K562 (cell line): ENCODE data around the gene DST. TPM values are rescaled to one million over a fixed set of nuclear protein-coding genes. Genes with fewer than 3 reads are reported as not detected.

ENCODE experiments used
- ATAC-seq: fragments of 200-7000 bp; cut with Tn5 transposase; 3 replicates; pipeline ENCODE4 v1.9.1; 2020; ENCODE audit warnings: moderate library complexity
- BruUV-seq: library from RNA; stranded (reverse); fragments of 400-500 nt; replicated peaks from 2 replicates; lab custom pipeline; 2021; lab: Mats Ljungman, UMichigan
- CTCF ChIA-PET: fragments of 300-600 bp; formaldehyde crosslinking; extraction: SDS; loops from one replicate; lab custom pipeline; 2021; ENCODE audit warnings: low intra/inter-chr PET ratio; lab: Yijun Ruan, JAX
- POLR2A ChIA-PET: fragments of 300-600, 350-650 bp; sonication (Branson Sonifier 250); formaldehyde crosslinking; extraction: SDS; loops from one replicate; lab custom pipeline; 2021; ENCODE audit warnings: antibody characterized with exemption, inconsistent platforms; lab: Yijun Ruan, JAX
- DNase-seq, 4 experiments: peaks; one replicate each; pipeline versions ENCODE4 v3.0.0 to v3.0.0-alpha.2; 2011 to 2018; ENCODE audit warnings: low spot score in 3 of 4, mixed read lengths in 3 of 4; ENCODE audit errors: extremely low read depth in 1 of 4
- FAIRE-seq: peaks from 2 replicates; lab custom pipeline; 2011; peaks lifted over from hg19 to GRCh38; lab: Jason Lieb, UNC
- H2AFZ ChIP-seq: 2 replicates; pipeline ENCODE4 v1.6.0; 2011; ENCODE audit warnings: low read depth, low read length, control low read depth, inconsistent platforms
- H3K27ac ChIP-seq: fragments of 200-600 bp; 3 replicates; pipeline ENCODE4 v1.8.0; 2011; ENCODE audit warnings: low read depth, mild to moderate bottlenecking, control low read depth, inconsistent platforms, low read length, moderate library complexity, mixed read lengths; ENCODE audit errors: extremely low read depth
- H3K27me3 ChIP-seq, 2 experiments: fragments of 300-600 bp in 1 of 2; 2 replicates in 1 of 2; 3 replicates in 1 of 2; pipeline versions ENCODE4 v1.6.0 to v1.8.0; 2011; ENCODE audit warnings: inconsistent platforms in 2 of 2, low read length in 2 of 2, mild to moderate bottlenecking in 1 of 2, mixed read lengths in 1 of 2, moderate library complexity in 1 of 2; ENCODE audit not compliant: control insufficient read depth in 2 of 2, insufficient read depth in 2 of 2
- H3K36me3 ChIP-seq: fragments of 300-600 bp; 3 replicates; pipeline ENCODE4 v1.8.0; 2011; ENCODE audit warnings: mild to moderate bottlenecking, low read length, inconsistent platforms; ENCODE audit not compliant: control insufficient read depth, insufficient read depth
- H3K4me1 ChIP-seq, 2 experiments: fragments of 200-600 bp in 1 of 2; replicated peaks in 1 of 2; 2 replicates in 1 of 2; 3 replicates in 1 of 2; pipeline versions ENCODE4 v1.5.1 to v1.8.0; 2011; ENCODE audit warnings: inconsistent platforms in 2 of 2, low read length in 2 of 2, mild to moderate bottlenecking in 1 of 2, mixed read lengths in 1 of 2, moderate library complexity in 1 of 2; ENCODE audit not compliant: control insufficient read depth in 2 of 2, insufficient read depth in 2 of 2
- H3K4me2 ChIP-seq: 2 replicates; pipeline ENCODE4 v1.6.1; 2011; ENCODE audit warnings: low read length, control low read depth, inconsistent platforms, mixed read lengths; ENCODE audit not compliant: insufficient read depth
- H3K4me3 ChIP-seq: fragments of 200-600 bp; sonication (generic), shearing (Covaris generic); 2 replicates; pipeline ENCODE4 v1.5.1; 2016; ENCODE audit warnings: control low read depth, inconsistent platforms
- H3K79me2 ChIP-seq: fragments of 200-600 bp; 3 replicates; pipeline ENCODE4 v1.8.0; 2011; ENCODE audit warnings: low read length, inconsistent platforms; ENCODE audit not compliant: control insufficient read depth, insufficient read depth
- H3K9ac ChIP-seq, 2 experiments: 2 replicates each; pipeline versions ENCODE4 v1.6.0 to v1.6.1; 2011; ENCODE audit warnings: low read depth in 2 of 2, low read length in 2 of 2, control low read depth in 1 of 2, inconsistent platforms in 1 of 2, mild to moderate bottlenecking in 1 of 2, mixed read lengths in 1 of 2; ENCODE audit not compliant: insufficient read depth in 1 of 2
- H3K9me1 ChIP-seq: one replicate; pipeline ENCODE4 v1.6.0; 2011; ENCODE audit warnings: inconsistent platforms, mild to moderate bottlenecking, low read length, moderate library complexity; ENCODE audit not compliant: control insufficient read depth, insufficient read depth
- H3K9me3 ChIP-seq: replicated peaks from 2 replicates; pipeline ENCODE4 v1.5.1; 2011; ENCODE audit warnings: low read depth, low read length, inconsistent platforms; ENCODE audit not compliant: control insufficient read depth, insufficient read depth
- H4K20me1 ChIP-seq: replicated peaks from 2 replicates; pipeline ENCODE4 v1.6.1; 2011; ENCODE audit warnings: low read length, inconsistent platforms, mixed read lengths; ENCODE audit not compliant: control insufficient read depth, insufficient read depth
- CBFA2T2 ChIP-seq: fragments of 450-650 bp; conservative IDR thresholded peaks from 2 replicates; pipeline ENCODE4 v1.6.1; 2017; ENCODE audit warnings: mild to moderate bottlenecking
- CBX5 ChIP-seq: IDR thresholded peaks from 2 replicates; pipeline ENCODE4 v1.6.1; 2014; ENCODE audit warnings: low read depth, borderline replicate concordance
- GABPA ChIP-seq: fragments of 200-800 bp; sonication (Bioruptor generic); conservative IDR thresholded peaks from 2 replicates; pipeline ENCODE4 v1.6.1; 2016; ENCODE audit warnings: low read depth, missing genetic modification characterization, missing compliant biosample characterization
- MEIS2 ChIP-seq: fragments of 450-650 bp; IDR thresholded peaks from 2 replicates; pipeline ENCODE4 v1.6.1; 2014; ENCODE audit warnings: mild to moderate bottlenecking; ENCODE audit not compliant: partially characterized antibody
- MIER1 ChIP-seq: fragments of 450-650 bp; IDR thresholded peaks from 2 replicates; pipeline ENCODE4 v1.6.1; 2016; ENCODE audit warnings: antibody characterized with exemption, mild to moderate bottlenecking, low read depth
- SPI1 ChIP-seq: IDR thresholded peaks from 2 replicates; pipeline ENCODE4 v1.6.1; 2011; ENCODE audit warnings: low read depth, low read length, control low read depth, borderline replicate concordance
- WGBS: fragments of 100-300 bp; shearing (Covaris generic); methylation state at CpG from one replicate; pipeline ENCODE4 v1.1.6; 2016; ENCODE audit warnings: low coverage, mixed read lengths; ENCODE audit not compliant: insufficient coverage; ENCODE audit errors: missing lambda C conversion rate; 5-methylcytosine and 5-hydroxymethylcytosine counted together
- in situ Hi-C: fragments of 300-500 bp; cut with MboI; formaldehyde crosslinking; loops from 4 replicates; pipeline ENCODE4 v1.15.0; 2018; ENCODE audit warnings: inconsistent platforms, mixed read lengths
- intact Hi-C: fragments of 100-400 bp; cut with micrococcal nuclease; formaldehyde crosslinking; loops from 2 replicates; pipeline ENCODE4 v1.14.2; 2022
- polyA plus RNA-seq, 8 experiments: library from polyadenylated mRNA; depleted of rRNA in 4 of 8; stranded (reverse) in 5 of 8; unstranded in 3 of 8; fragments of >200 nt; fragmentation: Nextera tagmentation in 2 of 8; fragmentation: Illumina TruSeq in 1 of 8; extraction: Ambion mirVana in 2 of 8; extraction: Trizol in 1 of 8; gene quantifications; 2 replicates each; pipeline versions ENCODE4 v1.2.1 to v1.2.3, GENCODE V29; 2011 to 2014; ENCODE audit warnings: inconsistent platforms in 1 of 8, missing spikeins in 1 of 8
- total RNA-seq, 7 experiments: library from RNA; depleted of rRNA in 6 of 7; stranded (reverse); fragments of >200 nt in 6 of 7; fragmentation: Illumina TruSeq in 2 of 7; extraction: Trizol in 2 of 7; gene quantifications; 2 replicates each; pipeline versions ENCODE4 v1.2.1 to v1.2.3, GENCODE V29; 2011 to 2021; ENCODE audit warnings: low replicate concordance in 1 of 7

The DST gene
- total and polyA plus RNA-seq, 9 of the 15 experiments (the other 6 are each of a cell fraction or from before 2014, with no cell fraction given): 5.2 to 21.9 (median 13.3) TPM

DNA sequence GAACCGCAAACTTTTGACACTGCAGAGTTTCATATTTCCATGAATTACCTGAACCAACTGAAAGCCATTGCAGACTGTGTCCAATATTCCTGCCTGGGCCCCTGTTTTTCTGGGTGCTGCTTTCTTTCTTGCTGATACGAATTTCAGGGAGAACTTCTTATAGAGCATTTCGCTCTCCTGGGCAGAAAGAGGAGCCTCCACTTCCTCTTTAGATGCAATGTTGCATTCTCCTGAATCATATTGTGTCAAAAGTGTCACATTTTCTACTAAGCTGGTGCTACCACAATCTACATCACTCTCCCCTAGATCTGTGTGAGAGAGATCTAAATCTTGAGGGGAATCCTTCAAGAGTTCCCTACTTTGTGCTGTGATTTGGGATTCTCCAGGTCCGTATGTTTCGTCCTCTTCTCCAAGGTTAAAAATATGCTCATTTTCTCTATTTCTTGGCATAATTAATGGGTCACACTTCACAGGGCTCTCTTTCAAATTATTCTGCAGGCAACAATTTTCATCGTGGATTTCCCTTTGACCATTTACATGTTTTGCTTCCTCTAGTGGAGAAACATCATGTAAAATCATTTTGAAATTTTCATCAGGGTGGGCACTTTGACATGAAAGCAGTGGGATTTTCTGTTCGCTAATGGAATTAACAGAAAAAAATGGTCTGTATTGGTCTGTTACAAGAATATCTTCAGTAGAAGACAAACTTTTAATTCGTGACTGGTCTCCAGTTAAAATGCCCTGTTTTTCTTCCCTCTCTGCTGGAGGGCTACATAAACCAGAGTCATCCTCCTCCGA is 102.3 kb downstream of the DST start:
- in situ Hi-C loops (no loop called here), intact Hi-C loops (loop anchor here (5.0 kb wide), 1 partner anchor 48 kb away; no protein-coding TSS in a partner anchor)
- Histone ChIP-seq H3K27me3 (no peaks in the 10 kb centered on the region), H3K4me2 (peak overlapping the region; percentile 90), H3K27ac (no peak overlapping the region), H3K9me3 (no peaks in the 10 kb centered on the region), H3K36me3 (no peaks in the 10 kb centered on the region), H3K4me1 (peaks cover 6 to 25% of the 10 kb centered on the region in 2 experiments; a peak in 4 of 5 replicates), H3K4me3 (peak overlapping the region; percentile 52; the same call in 1 of the 2 replicates), H4K20me1 (no peaks in the 10 kb centered on the region), H3K9ac (peak overlapping the region; percentile 18 to 77; a peak in 3 of 4 replicates), H3K79me2 (peaks cover 11% of the 10 kb centered on the region; the same call in 1 of the 3 replicates), H3K9me1 (no peaks in the 10 kb centered on the region)
- ChIA-PET CTCF (no interaction called here), POLR2A (interaction anchor here (0.6 to 2.2 kb wide), 9 partner anchors 9 to 136 kb away, joined by 3 to 16 read pairs (median 3); no protein-coding TSS in a partner anchor)
- no TSS peak for BruUV-seq
- no peak for ATAC-seq
- no peak for TF ChIP-seq GABPA (tag)
- TF ChIP-seq SPI1: peak; percentile 95
- no peak for TF ChIP-seq CBFA2T2
- TF ChIP-seq CBX5: no peak
- peak; percentile 15 for TF ChIP-seq MEIS2
- no peak for TF ChIP-seq MIER1
- TF ChIP-seq, all 486 proteins: peak for 2
- H2AFZ ChIP-seq: peak overlapping the region; percentile 92
- peak; percentile 23 for FAIRE-seq
- 49% methylated on average over 9 of the region's 9 CpGs for WGBS
- DNase-seq: no peak
